ENCODE data around the gene KRTAP9-7.

Gene KRTAP9-7

GRCh38 chr17:41278176-41278955, 2.9 kb downstream of the KRTAP9-7 start:
- no peak for DNase-seq

GRCh38 chr17:41284043-41284442, 8.5 kb downstream of the KRTAP9-7 start:
- DNase-seq, result no peak

DNA sequence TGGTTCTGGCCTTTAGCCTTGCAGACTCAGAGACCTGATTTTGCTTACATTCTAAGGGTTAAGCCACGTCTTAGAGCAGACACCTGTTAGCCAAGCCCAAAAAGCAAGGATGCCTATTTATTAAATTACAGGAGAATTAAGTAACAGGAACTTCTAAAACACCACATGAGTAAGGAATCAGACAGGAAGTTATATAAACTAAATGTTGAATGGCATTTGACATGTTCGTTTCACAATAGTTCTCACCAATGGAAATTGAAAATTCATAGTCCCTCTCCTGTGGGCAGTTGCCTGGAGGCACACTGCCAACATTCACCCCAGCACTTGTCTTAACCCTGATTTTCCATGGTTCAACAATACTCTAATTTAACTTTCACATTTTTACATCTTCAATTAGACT, 9.0 kb downstream of the KRTAP9-7 start:
- DNase-seq, result no peak

GRCh38 chr17:41287050-41287449, 11.6 kb downstream of the KRTAP9-7 start:
- no peak for DNase-seq

DNA sequence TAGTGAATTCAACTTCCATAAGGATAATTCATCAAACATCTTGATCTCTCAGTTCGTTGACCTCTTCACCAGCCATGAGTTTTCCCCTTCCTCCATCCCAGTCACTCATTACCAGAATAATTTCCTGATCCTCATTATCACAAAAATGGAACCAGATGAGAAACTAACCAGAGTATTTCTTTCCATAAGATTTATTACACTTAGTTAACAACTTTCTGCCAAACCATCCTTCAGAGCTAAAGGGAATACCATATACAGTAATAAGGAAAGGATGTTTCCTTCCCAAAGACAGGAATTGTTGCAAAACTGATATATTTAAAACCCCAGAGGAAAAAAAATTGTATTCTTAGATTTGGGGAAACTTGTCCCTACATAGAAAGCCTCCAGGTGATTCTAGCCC, 18.5 kb downstream of the KRTAP9-7 start:
- DNase-seq, result no peak

DNA sequence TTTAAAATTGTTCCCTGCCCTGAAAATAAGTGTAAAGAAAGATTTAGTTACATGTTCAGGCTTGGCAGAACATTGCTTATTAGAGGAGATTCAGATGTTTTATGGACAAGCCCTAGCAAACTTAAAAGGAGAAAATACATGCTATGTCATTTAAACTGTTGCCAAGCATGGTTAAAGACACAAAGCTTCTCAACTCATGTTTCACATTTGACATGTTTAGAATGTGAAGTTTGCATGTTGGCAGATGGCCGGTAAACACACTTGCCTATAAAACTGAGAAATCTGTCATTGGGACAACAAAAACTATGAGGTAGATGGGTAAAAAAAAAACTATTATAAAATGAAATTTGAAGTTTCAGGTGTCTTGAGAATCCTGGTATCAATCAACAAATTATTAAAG, 21.3 kb downstream of the KRTAP9-7 start:
- DNase-seq, result no peak

DNA sequence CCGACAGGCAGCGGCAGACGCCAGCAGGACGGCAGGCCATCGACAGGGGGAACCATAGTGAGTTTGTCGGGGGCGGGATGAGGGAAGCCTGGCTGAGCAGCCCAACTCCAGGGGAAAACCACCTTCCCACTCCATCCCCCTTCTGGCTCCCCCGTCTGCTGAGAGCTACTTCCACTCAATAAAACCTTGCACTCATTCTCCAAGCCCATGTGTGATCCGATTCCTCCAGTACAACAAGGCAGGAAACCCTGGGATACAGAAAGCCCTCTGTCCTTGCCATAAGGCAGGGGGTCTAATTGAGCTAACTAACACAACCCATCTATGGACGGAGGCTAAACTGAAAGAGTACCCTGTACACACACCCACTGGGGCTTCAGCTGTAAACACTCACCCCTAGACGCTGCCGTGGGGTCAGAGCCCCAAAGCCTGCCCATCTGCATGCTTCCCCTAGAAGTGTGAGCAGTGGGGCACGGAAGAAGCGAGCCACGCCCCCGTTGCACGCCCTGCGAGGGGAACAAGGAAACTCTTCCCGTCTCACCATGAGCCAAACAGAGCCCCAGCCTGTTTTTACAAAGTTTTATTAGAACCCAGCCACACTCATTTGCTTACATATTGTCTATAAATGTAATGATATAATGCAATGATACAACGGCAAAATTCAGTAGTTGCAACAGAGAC, 23.1 kb downstream of the KRTAP9-7 start:
- no peak for DNase-seq

DNA sequence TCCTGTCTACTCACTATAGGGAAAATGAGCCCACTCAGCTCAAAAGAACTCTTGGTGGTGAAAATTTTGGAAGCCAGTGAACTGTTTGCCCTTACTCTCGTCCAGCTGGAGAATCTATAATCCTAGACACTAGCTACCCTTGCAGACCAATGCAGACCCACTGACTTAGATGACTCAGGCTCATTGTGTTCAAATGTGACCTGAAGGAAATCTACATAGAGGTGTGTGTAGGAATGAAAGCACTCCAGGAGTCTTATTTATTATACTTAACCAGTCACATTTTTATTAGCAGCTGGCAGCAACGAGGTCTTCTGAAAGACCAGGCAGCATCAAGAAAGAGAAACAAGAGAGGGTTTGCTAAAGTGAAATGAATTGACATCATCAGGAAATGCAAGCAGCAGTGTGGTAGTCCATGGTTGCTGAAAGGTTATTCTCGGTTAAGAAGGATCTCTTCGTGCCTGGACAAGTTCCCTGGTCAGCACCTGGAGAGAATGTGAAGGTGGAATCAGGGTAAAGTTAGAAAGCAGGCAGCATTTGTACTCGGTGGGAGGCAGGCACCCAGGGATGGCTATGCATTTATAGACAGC, 25.8 kb downstream of the KRTAP9-7 start:
- no peak for DNase-seq

GRCh38 chr17:41301916-41302901, 26.7 kb downstream of the KRTAP9-7 start, which contains the start of gene KRTAP29-1:
KRTAP29-1 (minus strand) TSS chr17:41302851; CDS start chr17:41302851, 0 bp downstream.
- no peak for DNase-seq

GRCh38 chr17:41302981-41303380, 27.5 kb downstream of the KRTAP9-7 start:
- no peak for DNase-seq

DNA sequence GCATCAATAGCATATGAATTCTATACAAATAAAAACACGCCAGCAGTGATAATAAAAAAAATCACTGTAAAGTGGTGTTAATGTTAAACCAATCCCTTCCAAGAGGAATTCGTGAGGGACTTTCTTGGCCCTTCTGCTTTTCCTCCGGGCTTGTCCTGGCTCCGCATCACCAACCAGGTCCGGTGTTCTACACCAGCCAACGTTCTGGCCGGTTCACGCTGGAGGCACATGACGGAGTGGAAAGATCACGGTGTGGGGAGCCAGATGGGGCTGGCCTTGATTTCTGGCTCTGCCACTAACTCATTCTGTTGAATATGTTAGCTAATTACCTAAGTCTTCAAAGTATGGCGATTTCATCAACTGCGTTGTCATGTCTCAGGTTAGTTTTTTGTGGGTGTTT, 28.6 kb downstream of the KRTAP9-7 start:
- DNase-seq, result no peak

DNA sequence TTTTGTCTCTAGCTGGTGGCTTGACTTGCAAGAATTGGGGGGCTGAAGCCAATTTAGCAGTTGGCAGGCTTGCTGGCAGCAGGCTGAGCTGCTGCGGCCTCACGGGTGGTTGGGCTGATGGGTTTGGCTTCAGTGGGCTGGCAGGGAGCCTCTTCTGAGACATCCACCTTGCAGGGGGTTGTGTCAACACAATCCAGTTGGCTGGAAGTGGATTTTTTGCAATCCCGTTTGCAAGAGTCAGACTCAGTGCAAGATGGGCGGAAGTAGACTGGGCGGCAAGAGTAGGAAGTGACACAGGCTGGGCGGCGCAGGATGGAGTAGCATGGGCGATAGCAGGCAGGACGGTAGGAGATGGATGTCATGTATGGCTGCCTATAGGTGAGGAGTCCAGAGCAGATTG, 32.1 kb downstream of the KRTAP9-7 start:
- DNase-seq, result no peak

DNA sequence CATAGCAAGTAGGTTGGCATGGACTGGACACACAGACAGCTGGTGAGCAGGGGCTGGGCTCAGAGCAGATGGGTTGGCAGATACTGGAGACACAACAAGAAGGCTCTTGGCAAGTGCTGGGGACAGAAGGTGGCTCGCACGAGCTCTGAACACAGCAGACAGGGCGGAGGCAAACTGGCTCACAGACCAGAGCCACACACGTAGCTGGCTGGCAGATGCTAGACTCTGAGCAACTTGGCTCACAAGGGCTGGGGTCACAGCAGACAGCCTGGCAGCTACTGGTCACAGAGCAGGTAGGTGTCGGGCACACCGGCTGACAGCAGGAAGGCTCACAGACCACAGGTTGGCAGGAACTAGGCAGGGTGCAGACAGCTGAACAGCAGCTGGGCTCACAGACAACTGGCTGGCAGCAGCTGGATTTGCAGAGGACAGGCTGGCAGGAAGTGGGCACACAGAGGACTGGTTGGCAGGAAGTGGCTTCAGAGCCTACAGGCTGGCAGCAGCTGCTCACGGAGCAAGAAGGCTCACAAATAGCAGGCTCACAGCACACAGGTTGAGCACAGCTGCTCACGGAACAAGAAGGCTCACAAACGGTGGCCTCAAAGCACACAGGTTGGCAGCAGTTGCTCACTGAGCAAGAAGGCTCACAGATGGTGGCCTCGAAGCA, 32.9 kb downstream of the KRTAP9-7 start:
- DNase-seq, result no peak

DNA sequence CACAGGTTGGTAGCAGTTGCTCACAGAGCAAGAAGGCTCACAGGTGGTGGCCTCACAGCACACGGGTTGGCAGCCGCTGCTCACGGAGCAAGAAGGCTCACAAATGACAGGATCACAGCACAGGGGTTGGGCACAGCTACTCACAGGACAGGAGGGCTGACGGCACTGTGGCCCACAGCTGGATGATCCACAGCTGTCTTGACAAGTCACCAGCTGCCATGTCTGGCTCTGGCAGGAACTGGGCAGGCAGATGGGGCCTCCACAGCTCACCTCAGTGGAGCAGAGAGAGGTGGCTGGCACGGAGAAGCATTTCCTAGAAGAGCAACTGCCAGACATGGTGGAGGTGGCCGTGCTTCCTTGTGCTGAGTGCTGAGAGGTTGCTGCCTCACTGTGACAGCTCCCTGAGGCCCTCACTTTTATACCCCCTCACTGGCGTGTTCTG, 33.4 kb downstream of the KRTAP9-7 start, which contains the start of gene KRTAP16-1:
TSS of gene KRTAP16-1 (minus strand) at position 392 of the 442 bp plus-strand sequence. CDS start at position 336, 56 bp downstream.
- no peak for DNase-seq

DNA sequence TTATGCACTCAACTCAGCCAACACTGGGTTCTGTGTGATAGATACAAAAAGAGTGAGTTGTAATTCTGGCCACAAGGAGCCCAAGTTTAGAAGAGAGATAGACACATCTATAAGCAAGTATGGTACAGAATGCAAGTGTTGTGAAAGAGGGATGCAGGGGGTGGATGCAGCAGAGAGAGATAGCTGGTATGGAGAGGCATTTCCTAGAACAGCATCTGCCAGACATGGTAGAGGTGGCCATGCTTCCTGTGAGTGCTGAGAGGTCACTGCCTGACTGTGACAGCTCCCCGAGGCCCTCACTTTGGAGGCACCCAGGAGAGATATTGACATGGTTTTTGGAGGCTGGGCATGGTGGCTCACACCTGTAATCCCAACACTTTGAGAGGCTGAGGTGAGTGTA, 35.6 kb downstream of the KRTAP9-7 start:
- DNase-seq, result no peak

- no peak for DNase-seq
Observed at GRCh38 chr17:41315204-41315794, 39.8 kb downstream of the KRTAP9-7 start, which contains the start of gene KRTAP17-1. KRTAP17-1 (minus strand) TSS chr17:41315710; CDS start chr17:41315650, 60 bp downstream.

DNA sequence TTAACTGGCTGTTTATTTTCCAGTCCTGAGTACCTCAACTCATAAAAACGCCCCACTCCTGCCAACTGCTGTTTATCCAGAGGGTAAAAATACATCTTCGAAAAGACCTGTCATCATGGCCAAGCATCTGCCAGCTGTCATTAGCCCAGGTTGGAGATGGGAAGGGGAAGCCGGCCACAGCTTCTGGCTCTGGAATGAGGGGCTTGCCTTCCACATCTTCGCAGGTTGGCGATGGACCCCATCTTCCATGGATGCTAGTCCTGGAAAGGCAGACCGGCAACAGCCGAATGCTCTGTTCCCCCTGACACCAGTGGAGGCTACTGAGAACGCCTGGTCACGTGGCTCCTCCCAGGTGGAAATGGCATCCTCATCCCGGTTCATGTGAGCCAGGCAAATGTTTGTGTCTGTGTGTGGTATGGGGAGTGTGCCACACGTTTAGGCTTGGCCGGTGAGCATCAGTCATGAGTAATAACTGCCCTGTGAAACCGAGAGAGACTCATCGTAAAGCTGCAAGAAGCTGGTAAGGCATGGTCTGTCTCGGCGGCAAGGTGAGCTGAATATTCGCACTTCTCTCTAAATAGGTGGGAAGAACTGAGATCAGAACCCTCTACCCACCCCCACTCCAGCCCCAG, 40.4 kb downstream of the KRTAP9-7 start:
- DNase-seq, result no peak

DNA sequence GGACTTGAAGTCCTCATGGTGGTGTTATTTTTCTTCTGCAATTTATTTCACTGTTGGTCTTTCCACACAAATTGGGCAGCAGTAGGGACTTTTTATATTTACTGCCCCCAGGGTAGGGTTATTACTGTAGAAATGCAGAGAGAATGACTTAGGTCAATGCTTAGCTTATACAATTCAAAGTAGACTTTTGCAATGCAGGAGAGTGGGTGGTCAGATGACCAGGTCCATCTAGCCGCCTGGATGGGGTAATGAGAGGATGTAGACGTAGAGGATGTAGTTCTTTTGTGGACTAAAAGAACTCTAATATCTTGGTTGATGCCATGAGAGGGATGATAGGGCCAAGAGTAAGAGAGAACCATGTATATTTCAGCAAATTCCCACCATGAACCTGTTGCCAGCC, 42.7 kb downstream of the KRTAP9-7 start:
- no peak for DNase-seq

DNA sequence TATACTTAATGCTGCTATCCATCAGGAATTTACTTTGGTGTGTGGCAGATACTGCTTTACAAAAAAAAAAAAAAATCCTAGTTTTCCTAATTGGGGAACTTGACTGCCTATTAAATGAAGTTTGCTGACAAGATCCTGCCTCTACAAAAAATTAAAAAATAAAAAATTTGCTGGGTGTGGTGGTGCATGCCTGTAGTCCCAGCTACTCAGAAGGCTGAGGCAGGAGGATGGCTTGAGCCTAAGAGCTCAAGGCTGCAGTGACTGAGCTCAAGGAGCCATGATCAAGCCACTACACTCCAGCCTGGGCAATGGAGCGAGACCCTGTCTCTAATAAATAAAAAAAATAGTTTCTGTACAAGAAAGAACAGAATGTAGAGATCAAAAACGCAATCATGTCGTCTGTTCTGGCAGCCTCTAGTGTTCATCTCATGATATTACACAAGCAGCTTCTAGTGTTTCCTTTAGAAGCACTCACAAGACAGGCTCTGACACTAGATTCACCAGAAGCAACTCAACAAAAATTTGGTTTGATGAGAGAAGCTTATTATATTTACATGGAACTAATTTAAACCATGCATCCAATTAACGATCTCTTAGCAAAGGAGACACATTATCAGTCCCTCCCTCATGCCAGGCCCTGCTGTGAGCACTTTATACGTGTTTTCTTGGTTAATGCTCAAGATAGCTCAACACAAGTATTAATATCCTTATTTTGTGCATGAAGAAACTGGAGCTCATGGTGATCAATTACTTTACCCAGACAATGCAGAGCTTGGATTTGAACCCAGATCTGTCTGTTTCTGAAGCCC, 46.8 kb downstream of the KRTAP9-7 start:
- peak; percentile 11 for DNase-seq
